K562 (cell line): Measurements from ENCODE around the gene ITGB5. TPM values are rescaled to one million over a fixed set of nuclear protein-coding genes. Genes with fewer than 3 reads are reported as not detected.

Experiments used
- ARID4B ChIP-seq: sonication (generic); formaldehyde crosslinking; IDR thresholded peaks from 2 replicates; pipeline ENCODE4 v1.8.0; 2022; ENCODE audit warnings: mild to moderate bottlenecking, missing genetic modification reagents
- ATF1 ChIP-seq, 2 experiments: fragments of 450-650 bp in 1 of 2; IDR thresholded peaks; 2 replicates each; pipeline ENCODE4 v1.6.1; 2016; ENCODE audit warnings: missing compliant biosample characterization in 1 of 2, missing genetic modification characterization in 1 of 2
- BDP1 ChIP-seq: IDR thresholded peaks from 3 replicates; pipeline ENCODE4 v1.6.1; 2011; ENCODE audit not compliant: insufficient read length, insufficient read depth
- CBX1 ChIP-seq: sonication (generic); IDR thresholded peaks from 2 replicates; pipeline ENCODE4 v1.6.1; 2016; ENCODE audit warnings: antibody characterized with exemption, low read depth, mild to moderate bottlenecking
- E2F6 ChIP-seq, 2 experiments: IDR thresholded peaks; 2 replicates each; pipeline ENCODE4 v1.6.1; 2011; ENCODE audit warnings: borderline replicate concordance in 1 of 2, control low read depth in 1 of 2, low read depth in 1 of 2, low read length in 1 of 2, mild to moderate bottlenecking in 1 of 2, mixed read lengths in 1 of 2, moderate library complexity in 1 of 2; ENCODE audit not compliant: insufficient read depth in 1 of 2, insufficient read length in 1 of 2, poor library complexity in 1 of 2, severe bottlenecking in 1 of 2; ENCODE audit errors: extremely low read depth in 1 of 2
- EHMT2 ChIP-seq: fragments of 450-650 bp; IDR thresholded peaks from 2 replicates; pipeline ENCODE4 v1.6.1; 2018; ENCODE audit warnings: antibody characterized with exemption
- KAT7 ChIP-seq: sonication (generic); formaldehyde crosslinking; IDR thresholded peaks from 2 replicates; pipeline ENCODE4 v1.8.0; 2022; ENCODE audit warnings: missing genetic modification reagents, mild to moderate bottlenecking, borderline replicate concordance
- KDM1A ChIP-seq, 2 experiments: fragments of 450-650 bp; IDR thresholded peaks; 2 replicates each; pipeline ENCODE4 v1.6.1; 2016; ENCODE audit warnings: mild to moderate bottlenecking in 2 of 2
- LEF1 ChIP-seq: fragments of 450-650 bp; IDR thresholded peaks from 2 replicates; pipeline ENCODE4 v1.6.1; 2016; ENCODE audit warnings: mild to moderate bottlenecking
- MXI1 ChIP-seq: IDR thresholded peaks from 2 replicates; pipeline ENCODE4 v1.6.1; 2011; ENCODE audit warnings: low read depth, mild to moderate bottlenecking, improper control_type of control experiment, low read length
- NRF1 ChIP-seq, 2 experiments: fragments of 450-650 bp; IDR thresholded peaks in 1 of 2; conservative IDR thresholded peaks in 1 of 2; 2 replicates each; pipeline ENCODE4 v1.6.1; 2014; ENCODE audit warnings: mild to moderate bottlenecking in 2 of 2
- PBX2 ChIP-seq, 2 experiments: IDR thresholded peaks in 1 of 2; conservative IDR thresholded peaks in 1 of 2; 2 replicates each; pipeline ENCODE4 v1.6.1; 2016; ENCODE audit warnings: low read depth in 2 of 2, mild to moderate bottlenecking in 1 of 2, missing compliant biosample characterization in 1 of 2, missing genetic modification characterization in 1 of 2, moderate library complexity in 1 of 2
- SMAD1 ChIP-seq: fragments of 150-350 bp; IDR thresholded peaks from 2 replicates; pipeline ENCODE4 v1.6.1; 2014; ENCODE audit warnings: low read length, low read depth; ENCODE audit not compliant: partially characterized antibody
- XRCC3 ChIP-seq: fragments of 450-650 bp; IDR thresholded peaks from 2 replicates; pipeline ENCODE4 v1.6.1; 2017; ENCODE audit warnings: mild to moderate bottlenecking, moderate library complexity
- ZC3H4 ChIP-seq: sonication (generic); formaldehyde crosslinking; IDR thresholded peaks from 2 replicates; pipeline ENCODE4 v1.9.0; 2021; ENCODE audit warnings: missing genetic modification reagents, borderline replicate concordance
- ZNF511 ChIP-seq: sonication (generic); formaldehyde crosslinking; IDR thresholded peaks from 2 replicates; pipeline ENCODE4 v1.8.0; 2022; ENCODE audit warnings: mild to moderate bottlenecking, missing genetic modification reagents
- ZNF79 ChIP-seq: fragments of 250-450 bp; sonication (Bioruptor Pico); IDR thresholded peaks from 2 replicates; pipeline ENCODE4 v1.4.0; 2020; ENCODE audit warnings: low read depth, mild to moderate bottlenecking, moderate library complexity
- polyA plus RNA-seq, 8 experiments: library from polyadenylated mRNA; depleted of rRNA in 4 of 8; stranded (reverse) in 5 of 8; unstranded in 3 of 8; fragments of >200 nt; fragmentation: Nextera tagmentation in 2 of 8; fragmentation: Illumina TruSeq in 1 of 8; extraction: Ambion mirVana in 2 of 8; extraction: Trizol in 1 of 8; gene quantifications; 2 replicates each; pipeline versions ENCODE4 v1.2.1 to v1.2.3, GENCODE V29; 2011 to 2014; ENCODE audit warnings: inconsistent platforms in 1 of 8, missing spikeins in 1 of 8
- total RNA-seq, 7 experiments: library from RNA; depleted of rRNA in 6 of 7; stranded (reverse); fragments of >200 nt in 6 of 7; fragmentation: Illumina TruSeq in 2 of 7; extraction: Trizol in 2 of 7; gene quantifications; 2 replicates each; pipeline versions ENCODE4 v1.2.1 to v1.2.3, GENCODE V29; 2011 to 2021; ENCODE audit warnings: low replicate concordance in 1 of 7

Gene ITGB5
- total and polyA plus RNA-seq, 9 of the 15 experiments (the other 6 are each of a cell fraction or from before 2014, with no cell fraction given): 1.7 to 46.8 (median 9.9) TPM

GRCh38 chr3:124878561-124879336 is 8.4 kb downstream of the ITGB5 start (continued):
- TF ChIP-seq E2F6 (IDR thresholded peaks at IDR 0.05; ENCODE audit: borderline replicate concordance in 1 of 2, extremely low read depth in 1 of 2, insufficient read depth in 1 of 2, insufficient read length in 1 of 2, low read depth in 1 of 2, low read length in 1 of 2, poor library complexity in 1 of 2, severe bottlenecking in 1 of 2) (no peak), CBX1 (no peak), SMAD1 (no peak), ARID4B (no peak), MXI1 (no peak), XRCC3 (no peak), PBX2 (CRISPR knock-in tag; IDR thresholded peaks at IDR 0.05; ENCODE audit: low read depth) (no peak), PBX2 (tag; conservative IDR thresholded peaks at IDR 0.05; ENCODE audit: low read depth) (peak; percentile 87), ZC3H4 (CRISPR knock-in tag) (no peak), ZNF511 (CRISPR knock-in tag) (no peak), NRF1 (conservative IDR thresholded peaks at IDR 0.05 in 1 of 2, IDR thresholded peaks at IDR 0.05 in 1 of 2) (no peak), BDP1 (no peak), KDM1A (IDR thresholded peaks at IDR 0.05) (peak; percentile 43 to 57; a peak in 3 of 4 replicates), LEF1 (peak; percentile 67), ATF1 (CRISPR knock-in tag; IDR thresholded peaks at IDR 0.05) (no peak), ATF1 (tag; IDR thresholded peaks at IDR 0.05) (peak; percentile 45; the same call in 1 of the 2 replicates), EHMT2 (no peak; the same call in 1 of the 2 replicates), KAT7 (CRISPR knock-in tag) (no peak), ZNF79 (CRISPR knock-in tag) (no peak)
